ENCODE measurements around the gene TSNAXIP1. TPM values are rescaled to one million over a fixed set of nuclear protein-coding genes. Genes with fewer than 3 reads are reported as not detected.

TSNAXIP1 gene
- total RNA-seq, 2 experiments from 2014 or later, result 0.52 to 0.61 TPM

DNA sequence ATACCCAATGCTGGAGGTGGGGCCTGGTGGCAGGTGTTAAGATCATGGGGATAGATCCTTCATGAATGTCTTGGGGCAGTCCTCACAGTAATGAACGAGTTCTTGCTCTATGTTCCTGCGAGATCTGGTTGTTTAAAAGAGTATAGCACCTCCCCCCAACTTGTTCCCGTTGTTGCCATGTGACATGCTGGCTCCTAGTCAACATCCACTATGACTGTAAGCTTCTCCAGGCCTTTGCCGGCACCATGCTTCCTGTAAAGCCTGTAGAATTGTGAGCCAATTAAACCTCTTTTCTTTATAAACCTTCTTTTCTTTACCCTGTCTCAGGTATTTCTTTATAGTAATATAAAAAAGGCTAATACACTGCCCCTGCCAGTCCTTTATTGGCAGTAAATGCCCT lies 33.6 kb upstream of the TSNAXIP1 start:
- intact Hi-C loops (cut with DNase I, micrococcal nuclease), result no loop called here
- H3K27me3 Mint-ChIP-seq, result no peaks in the 10 kb centered on the region
- no peaks in the 10 kb centered on the region for H3K9me3 ChIP-seq (ENCODE audit: control insufficient read depth in 1 of 2, insufficient read depth in 1 of 2, low read length in 2 of 2)
- peaks cover 24% of the 10 kb centered on the region for H3K36me3 ChIP-seq (ENCODE audit: insufficient read depth, low read length)
- H3K27ac ChIP-seq (ENCODE audit: low read depth in 1 of 2, low read length in 2 of 2), result no peak overlapping the region
- H3K4me3 Mint-ChIP-seq, result no peak overlapping the region
- DNase-seq (no peak), ATAC-seq (ENCODE audit: poor library complexity) (no peak)
- no peak overlapping the region for H3K4me3 ChIP-seq (ENCODE audit: low read length)
- POLR2A ChIA-PET, result no interaction called here
- TF ChIP-seq, protein P1, sequence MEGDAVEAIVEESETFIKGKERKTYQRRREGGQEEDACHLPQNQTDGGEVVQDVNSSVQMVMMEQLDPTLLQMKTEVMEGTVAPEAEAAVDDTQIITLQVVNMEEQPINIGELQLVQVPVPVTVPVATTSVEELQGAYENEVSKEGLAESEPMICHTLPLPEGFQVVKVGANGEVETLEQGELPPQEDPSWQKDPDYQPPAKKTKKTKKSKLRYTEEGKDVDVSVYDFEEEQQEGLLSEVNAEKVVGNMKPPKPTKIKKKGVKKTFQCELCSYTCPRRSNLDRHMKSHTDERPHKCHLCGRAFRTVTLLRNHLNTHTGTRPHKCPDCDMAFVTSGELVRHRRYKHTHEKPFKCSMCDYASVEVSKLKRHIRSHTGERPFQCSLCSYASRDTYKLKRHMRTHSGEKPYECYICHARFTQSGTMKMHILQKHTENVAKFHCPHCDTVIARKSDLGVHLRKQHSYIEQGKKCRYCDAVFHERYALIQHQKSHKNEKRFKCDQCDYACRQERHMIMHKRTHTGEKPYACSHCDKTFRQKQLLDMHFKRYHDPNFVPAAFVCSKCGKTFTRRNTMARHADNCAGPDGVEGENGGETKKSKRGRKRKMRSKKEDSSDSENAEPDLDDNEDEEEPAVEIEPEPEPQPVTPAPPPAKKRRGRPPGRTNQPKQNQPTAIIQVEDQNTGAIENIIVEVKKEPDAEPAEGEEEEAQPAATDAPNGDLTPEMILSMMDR (IDR thresholded peaks at IDR 0.05), result no peak
- H3K4me1 ChIP-seq (ENCODE audit: insufficient read depth, low read length), result peaks cover 2% of the 10 kb centered on the region
- no peaks in the 10 kb centered on the region for H3K27me3 ChIP-seq (ENCODE audit: control insufficient read depth in 1 of 2, insufficient read depth in 2 of 2, low read length in 2 of 2)
- CTCF ChIA-PET, result no interaction called here
- H3K36me3 Mint-ChIP-seq (ENCODE audit: low read depth), result peaks cover 47% of the 10 kb centered on the region
- H3K9me3 Mint-ChIP-seq, result no peaks in the 10 kb centered on the region
- no peak overlapping the region for H3K27ac Mint-ChIP-seq
- H3K4me1 Mint-ChIP-seq (ENCODE audit: low read depth), result peaks cover 10% of the 10 kb centered on the region

GRCh38 chr16:67773569-67774456 lies 32.9 kb upstream of the TSNAXIP1 start:
- intact Hi-C loops (cut with DNase I, micrococcal nuclease), result no loop called here
- DNase-seq (no peak), ATAC-seq (ENCODE audit: poor library complexity) (no peak)
- Histone ChIP-seq H3K27me3 (ENCODE audit: control insufficient read depth in 1 of 2, insufficient read depth in 2 of 2, low read length in 2 of 2) (no peaks in the 10 kb centered on the region), H3K27ac (ENCODE audit: low read depth in 1 of 2, low read length in 2 of 2) (no peak overlapping the region), H3K36me3 (ENCODE audit: insufficient read depth, low read length) (peaks cover 24% of the 10 kb centered on the region), H3K9me3 (ENCODE audit: control insufficient read depth in 1 of 2, insufficient read depth in 1 of 2, low read length in 2 of 2) (no peaks in the 10 kb centered on the region), H3K4me3 (ENCODE audit: low read length) (no peak overlapping the region), H3K4me1 (ENCODE audit: insufficient read depth, low read length) (peaks cover 2% of the 10 kb centered on the region)
- Mint-ChIP-seq H3K36me3 (ENCODE audit: low read depth) (peaks cover 47% of the 10 kb centered on the region), H3K4me1 (ENCODE audit: low read depth) (peaks cover 14% of the 10 kb centered on the region), H3K4me3 (no peak overlapping the region), H3K27ac (no peak overlapping the region), H3K27me3 (no peaks in the 10 kb centered on the region), H3K9me3 (no peaks in the 10 kb centered on the region)
- POLR2A ChIA-PET, result no interaction called here
- TF ChIP-seq, protein P1 (IDR thresholded peaks at IDR 0.05), result no peak
- CTCF ChIA-PET, result no interaction called here

- TF ChIP-seq, protein P1 (IDR thresholded peaks at IDR 0.05), result no peak
- Histone ChIP-seq H3K4me1 (ENCODE audit: insufficient read depth, low read length) (peaks cover 2% of the 10 kb centered on the region), H3K36me3 (ENCODE audit: insufficient read depth, low read length) (peaks cover 26% of the 10 kb centered on the region), H3K27ac (ENCODE audit: low read depth in 1 of 2, low read length in 2 of 2) (no peak overlapping the region), H3K27me3 (ENCODE audit: control insufficient read depth in 1 of 2, insufficient read depth in 2 of 2, low read length in 2 of 2) (no peaks in the 10 kb centered on the region), H3K4me3 (ENCODE audit: low read length) (no peak overlapping the region), H3K9me3 (ENCODE audit: control insufficient read depth in 1 of 2, insufficient read depth in 1 of 2, low read length in 2 of 2) (no peaks in the 10 kb centered on the region)
- CTCF ChIA-PET, result no interaction called here
- no peak for DNase-seq
- Mint-ChIP-seq H3K27ac (no peak overlapping the region), H3K27me3 (no peaks in the 10 kb centered on the region), H3K4me3 (no peak overlapping the region), H3K36me3 (ENCODE audit: low read depth) (peaks cover 47% of the 10 kb centered on the region), H3K9me3 (no peaks in the 10 kb centered on the region), H3K4me1 (ENCODE audit: low read depth) (peaks cover 15% of the 10 kb centered on the region)
- ATAC-seq (ENCODE audit: poor library complexity), result no peak
- POLR2A ChIA-PET, result no interaction called here
- intact Hi-C loops (cut with DNase I, micrococcal nuclease), result no loop called here
Measured at GRCh38 chr16:67774457-67774853, 32.2 kb upstream of the TSNAXIP1 start.

All from CD4-positive, alpha-beta T cell (primary cell).